Measurements from ENCODE around the gene TUBB4B. TPM values are rescaled to one million over a fixed set of nuclear protein-coding genes. Genes with fewer than 3 reads are reported as not detected.

TUBB4B gene
- total RNA-seq, 3 donors from 2014 or later: 286 to 379 (median 332) TPM

DNA sequence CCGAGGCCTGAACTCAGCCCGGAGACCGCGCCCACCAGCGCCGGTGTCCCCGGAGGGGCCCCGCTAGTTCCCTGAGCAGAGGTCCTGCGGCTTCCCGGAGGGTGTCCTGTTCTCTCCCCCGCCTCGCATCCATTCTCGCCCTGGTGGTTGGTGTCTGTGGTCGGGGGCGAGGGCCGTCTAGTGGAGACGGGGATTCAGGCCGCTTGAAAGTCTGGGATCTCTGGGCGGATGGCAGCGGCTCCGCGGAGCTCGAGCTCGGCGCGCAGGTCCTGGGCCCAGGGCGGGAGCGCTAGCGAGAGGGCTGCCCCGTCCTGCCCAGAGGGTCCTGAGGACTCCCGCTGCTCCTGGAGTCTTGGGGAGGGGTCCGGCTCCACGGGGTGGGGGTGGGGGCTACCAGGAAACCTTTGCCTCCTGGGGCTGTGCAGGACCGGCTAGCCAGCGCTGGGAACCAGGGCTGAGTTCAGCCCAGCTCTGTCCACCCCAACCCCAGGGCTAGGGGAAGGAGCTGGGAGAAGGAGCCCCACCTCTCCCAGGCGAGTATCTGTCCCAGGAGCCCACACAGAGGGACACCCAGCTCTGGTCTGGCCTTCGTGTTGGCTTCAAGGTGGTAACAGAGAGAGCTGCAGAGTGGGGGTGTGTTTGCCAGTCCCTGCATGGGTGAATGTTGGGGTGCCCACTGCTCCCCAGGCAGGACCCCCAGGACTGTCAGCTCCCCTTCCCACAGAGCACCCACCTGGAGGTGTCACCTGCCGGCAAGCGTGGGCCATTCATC, 40.4 kb downstream of the TUBB4B start:
- intact Hi-C loops (cut with DNase I, micrococcal nuclease): no loop called here
- ATAC-seq: no peak
- Histone ChIP-seq H3K36me3 (ENCODE audit: low read depth) (peaks cover 3% of the 10 kb centered on the region), H3K4me1 (ENCODE audit: low read depth) (peaks cover 12% of the 10 kb centered on the region), H3K9me3 (no peaks in the 10 kb centered on the region), H3K4me3 (no peak overlapping the region)
- peak in 2 of 3 donors; percentile 33 to 56 for DNase-seq
- TF ChIP-seq, protein P1, sequence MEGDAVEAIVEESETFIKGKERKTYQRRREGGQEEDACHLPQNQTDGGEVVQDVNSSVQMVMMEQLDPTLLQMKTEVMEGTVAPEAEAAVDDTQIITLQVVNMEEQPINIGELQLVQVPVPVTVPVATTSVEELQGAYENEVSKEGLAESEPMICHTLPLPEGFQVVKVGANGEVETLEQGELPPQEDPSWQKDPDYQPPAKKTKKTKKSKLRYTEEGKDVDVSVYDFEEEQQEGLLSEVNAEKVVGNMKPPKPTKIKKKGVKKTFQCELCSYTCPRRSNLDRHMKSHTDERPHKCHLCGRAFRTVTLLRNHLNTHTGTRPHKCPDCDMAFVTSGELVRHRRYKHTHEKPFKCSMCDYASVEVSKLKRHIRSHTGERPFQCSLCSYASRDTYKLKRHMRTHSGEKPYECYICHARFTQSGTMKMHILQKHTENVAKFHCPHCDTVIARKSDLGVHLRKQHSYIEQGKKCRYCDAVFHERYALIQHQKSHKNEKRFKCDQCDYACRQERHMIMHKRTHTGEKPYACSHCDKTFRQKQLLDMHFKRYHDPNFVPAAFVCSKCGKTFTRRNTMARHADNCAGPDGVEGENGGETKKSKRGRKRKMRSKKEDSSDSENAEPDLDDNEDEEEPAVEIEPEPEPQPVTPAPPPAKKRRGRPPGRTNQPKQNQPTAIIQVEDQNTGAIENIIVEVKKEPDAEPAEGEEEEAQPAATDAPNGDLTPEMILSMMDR (IDR thresholded peaks at IDR 0.05): no peak

DNA sequence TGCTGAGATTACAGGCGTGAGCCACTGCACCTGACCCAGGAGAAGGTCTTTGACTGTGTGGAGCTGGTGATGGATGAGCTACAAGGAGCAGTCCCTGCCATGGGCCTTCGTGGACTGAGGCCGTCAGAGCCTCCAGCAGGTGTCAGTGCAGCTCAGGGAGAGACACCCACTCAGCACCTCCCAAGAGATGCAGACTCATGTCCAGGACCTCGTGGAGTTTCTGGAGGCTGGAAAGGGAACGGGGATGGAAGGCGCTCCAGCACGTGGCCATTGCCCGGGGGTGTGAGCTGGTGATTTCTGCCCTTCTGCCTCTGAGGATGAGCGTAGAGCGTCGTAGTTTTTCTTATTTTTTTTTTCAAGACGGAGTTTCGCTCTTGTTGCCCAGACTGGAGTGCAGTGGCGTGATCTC, 45.9 kb downstream of the TUBB4B start:
- Histone ChIP-seq H3K4me3 (no peak overlapping the region), H3K36me3 (ENCODE audit: low read depth) (no peaks in the 10 kb centered on the region), H3K9me3 (no peaks in the 10 kb centered on the region), H3K4me1 (ENCODE audit: low read depth) (no peaks in the 10 kb centered on the region)
- TF ChIP-seq, protein P1 (IDR thresholded peaks at IDR 0.05): peak; percentile 33
- peak; percentile 99 for ATAC-seq
- intact Hi-C loops (cut with DNase I, micrococcal nuclease): no loop called here
- peak; percentile 77 to 87 (median 83) for DNase-seq

DNA sequence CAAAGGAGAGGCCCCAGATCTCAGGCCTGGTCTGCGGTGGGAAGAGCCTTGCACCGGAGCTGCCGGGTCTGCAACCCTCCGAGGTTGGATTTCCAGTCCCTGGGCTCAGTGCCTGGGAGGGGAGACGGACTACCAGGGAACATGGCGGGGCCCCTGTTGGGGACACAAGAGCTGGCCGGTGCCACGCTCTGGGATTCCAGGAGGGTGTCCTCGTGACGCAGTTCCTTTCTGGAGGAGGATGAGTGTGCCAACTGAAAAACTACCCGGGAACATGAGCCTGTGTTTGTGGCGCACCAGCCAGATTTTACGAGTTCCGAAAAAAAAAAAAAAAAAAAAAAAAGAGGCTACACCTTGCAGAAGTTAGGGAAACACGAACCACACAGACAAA, 52.0 kb downstream of the TUBB4B start:
- Histone ChIP-seq H3K4me3 (no peak overlapping the region), H3K4me1 (ENCODE audit: low read depth) (peaks cover 12% of the 10 kb centered on the region), H3K36me3 (ENCODE audit: low read depth) (no peaks in the 10 kb centered on the region), H3K9me3 (no peaks in the 10 kb centered on the region)
- ATAC-seq (no peak), DNase-seq (peak; percentile 37 to 57 (median 52))
- TF ChIP-seq, protein P1 (IDR thresholded peaks at IDR 0.05): no peak
- intact Hi-C loops (cut with DNase I, micrococcal nuclease): loop anchor here in 1 of 2 donors (5.0 kb wide), 1 partner anchor 114 kb away; no protein-coding TSS in a partner anchor

Other genes starting within 250 kb of the TUBB4B start
- gene PAXX, start 248.9 kb upstream of the TUBB4B start, total RNA-seq: 10 to 100 TPM; 32.0 to 39.9 (median 34.1) TPM
- gene CLIC3, start 244.7 kb upstream of the TUBB4B start, total RNA-seq: 1 to 10 TPM in 1 of 3 donors, under 1 TPM in 2; 0.82 to 1.9 (median 0.99) TPM
- gene ABCA2, start 213.1 kb upstream of the TUBB4B start, total RNA-seq: 10 to 100 TPM; 20.1 to 77.2 (median 48.0) TPM
- gene FUT7, start 209.2 kb upstream of the TUBB4B start, total RNA-seq: under 1 TPM in 2 of 3 donors, not detected in 1; 0.14 to 0.27 TPM
- 100 to 1,000 TPM in 1 of 3 donors, 10 to 100 TPM in 2; 78.6 to 177 (median 83.0) TPM for gene NPDC1, start 195.1 kb upstream of the TUBB4B start, total RNA-seq
- 10 to 100 TPM in 2 of 3 donors, 1 to 10 TPM in 1; 7.7 to 26.8 (median 10.7) TPM for gene ENTPD2, start 187.2 kb upstream of the TUBB4B start, total RNA-seq
- gene SAPCD2, start 170.7 kb upstream of the TUBB4B start, total RNA-seq: 10 to 100 TPM in 1 of 3 donors, 1 to 10 TPM in 2; 2.7 to 11.2 (median 6.0) TPM
- 10 to 100 TPM; 10.5 to 13.6 (median 12.8) TPM for gene UAP1L1, start 163.8 kb upstream of the TUBB4B start, total RNA-seq
- 10 to 100 TPM; 36.1 to 55.4 (median 52.7) TPM for gene MAN1B1, start 154.3 kb upstream of the TUBB4B start, total RNA-seq
- 100 to 1,000 TPM in 1 of 3 donors, 10 to 100 TPM in 2; 47.0 to 114 (median 51.5) TPM for gene DPP7, start 126.6 kb upstream of the TUBB4B start, total RNA-seq
- gene GRIN1, start 102.1 kb upstream of the TUBB4B start, total RNA-seq: 1 to 10 TPM in 1 of 3 donors, under 1 TPM in 1, not detected in 1; 0.36 to 2.6 TPM
- gene LRRC26, start 71.2 kb upstream of the TUBB4B start, total RNA-seq: 10 to 100 TPM; 18.7 to 63.0 (median 58.9) TPM
- 1 to 10 TPM in 1 of 3 donors, not detected in 2; 1.0 TPM for gene TMEM210, start 69.2 kb upstream of the TUBB4B start, total RNA-seq
- 10 to 100 TPM; 60.8 to 65.9 (median 61.7) TPM for gene ANAPC2, start 52.7 kb upstream of the TUBB4B start, total RNA-seq
- gene SSNA1, start 52.6 kb upstream of the TUBB4B start, total RNA-seq: 10 to 100 TPM; 56.7 to 71.1 (median 64.0) TPM
- 100 to 1,000 TPM in 2 of 3 donors, 10 to 100 TPM in 1; 73.8 to 170 (median 122) TPM for gene TPRN, start 40.5 kb upstream of the TUBB4B start, total RNA-seq
- 10 to 100 TPM; 30.6 to 40.4 (median 40.0) TPM for gene TMEM203, start 35.6 kb upstream of the TUBB4B start, total RNA-seq
- gene NDOR1, start 35.6 kb upstream of the TUBB4B start, total RNA-seq: 10 to 100 TPM; 15.9 to 19.7 (median 19.0) TPM
- gene RNF208, start 19.0 kb upstream of the TUBB4B start, total RNA-seq: 1 to 10 TPM; 5.3 to 7.1 (median 5.8) TPM
- gene CYSRT1, start 16.1 kb upstream of the TUBB4B start, total RNA-seq: not detected
- not detected for gene RNF224, start 13.8 kb upstream of the TUBB4B start, total RNA-seq
- not detected for gene SLC34A3, start 10.4 kb upstream of the TUBB4B start, total RNA-seq
- gene STPG3, start 10.0 kb downstream of the TUBB4B start, total RNA-seq: not detected
- gene NELFB, start 14.0 kb downstream of the TUBB4B start, total RNA-seq: 10 to 100 TPM; 52.9 to 66.2 (median 60.5) TPM
- 10 to 100 TPM; 23.3 to 48.6 (median 45.3) TPM for gene TOR4A, start 36.4 kb downstream of the TUBB4B start, total RNA-seq
- gene NRARP, start 61.0 kb downstream of the TUBB4B start, total RNA-seq: 100 to 1,000 TPM in 2 of 3 donors, 10 to 100 TPM in 1; 61.4 to 171 (median 146) TPM
- 10 to 100 TPM; 39.4 to 56.7 (median 40.1) TPM for gene EXD3, start 181.9 kb downstream of the TUBB4B start, total RNA-seq
- gene NOXA1, start 182.1 kb downstream of the TUBB4B start, total RNA-seq: 10 to 100 TPM; 18.0 to 41.5 (median 27.2) TPM
- 100 to 1,000 TPM in 1 of 3 donors, 10 to 100 TPM in 2; 36.7 to 127 (median 74.8) TPM for gene ENTPD8, start 200.1 kb downstream of the TUBB4B start, total RNA-seq
- 10 to 100 TPM; 30.1 to 48.0 (median 43.4) TPM for gene NSMF, start 218.0 kb downstream of the TUBB4B start, total RNA-seq